Measurements from ENCODE around the gene SDR39U1. TPM values are rescaled to one million over a fixed set of nuclear protein-coding genes. Genes with fewer than 3 reads are reported as not detected.

Gene SDR39U1
- total RNA-seq, 120 experiments from 2014 or later, result 55.2 to 101 (median 73.3) TPM

Other genes with a start within 250 kb of the SDR39U1 start
- 10 to 100 TPM; 10.5 to 30.9 (median 22.4) TPM for gene TM9SF1, start 247.3 kb downstream of the SDR39U1 start, total RNA-seq
- 1 to 10 TPM in 37 of 120 experiments, under 1 TPM in 46, not detected in 37; 0.29 to 2.9 (median 0.90) TPM for gene TSSK4, start 237.1 kb downstream of the SDR39U1 start, total RNA-seq
- gene CHMP4A, start 229.3 kb downstream of the SDR39U1 start, total RNA-seq, result 10 to 100 TPM; 36.8 to 89.6 (median 58.1) TPM
- gene MDP1, start 226.7 kb downstream of the SDR39U1 start, total RNA-seq, result 10 to 100 TPM; 11.6 to 33.6 (median 23.0) TPM
- 100 to 1,000 TPM; 101 to 287 (median 196) TPM for gene NEDD8, start 210.4 kb downstream of the SDR39U1 start, total RNA-seq
- gene GMPR2, start 209.8 kb downstream of the SDR39U1 start, total RNA-seq, result 10 to 100 TPM; 52.1 to 93.5 (median 74.3) TPM
- 10 to 100 TPM; 31.9 to 73.8 (median 52.4) TPM for gene TINF2, start 200.2 kb downstream of the SDR39U1 start, total RNA-seq
- 10 to 100 TPM in 8 of 120 experiments, 1 to 10 TPM in 112; 1.4 to 15.9 (median 6.2) TPM for gene TGM1, start 179.6 kb downstream of the SDR39U1 start, total RNA-seq
- gene RABGGTA, start 171.2 kb downstream of the SDR39U1 start, total RNA-seq, result 10 to 100 TPM; 22.9 to 63.2 (median 35.7) TPM
- 10 to 100 TPM; 14.1 to 34.4 (median 22.4) TPM for gene DHRS1, start 143.0 kb downstream of the SDR39U1 start, total RNA-seq
- 10 to 100 TPM; 21.2 to 33.3 (median 26.9) TPM for gene NOP9, start 142.9 kb downstream of the SDR39U1 start, total RNA-seq
- gene CIDEB, start 134.8 kb downstream of the SDR39U1 start, total RNA-seq, result 1 to 10 TPM in 115 of 120 experiments, under 1 TPM in 5; 0.57 to 6.4 (median 2.2) TPM
- gene LTB4R2, start 132.6 kb downstream of the SDR39U1 start, total RNA-seq, result 1 to 10 TPM; 1.7 to 5.6 (median 3.1) TPM
- 1 to 10 TPM; 1.1 to 7.0 (median 2.7) TPM for gene LTB4R, start 131.3 kb downstream of the SDR39U1 start, total RNA-seq
- gene ADCY4, start 107.7 kb downstream of the SDR39U1 start, total RNA-seq, result 10 to 100 TPM in 49 of 120 experiments, 1 to 10 TPM in 71; 2.6 to 21.6 (median 8.7) TPM
- gene RIPK3, start 102.8 kb downstream of the SDR39U1 start, total RNA-seq, result 1 to 10 TPM in 90 of 120 experiments, under 1 TPM in 28, not detected in 2; 0.23 to 5.4 (median 1.5) TPM
- gene NFATC4, start 74.6 kb downstream of the SDR39U1 start, total RNA-seq, result 10 to 100 TPM in 118 of 120 experiments, 1 to 10 TPM in 2; 7.6 to 62.6 (median 19.4) TPM
- 10 to 100 TPM in 9 of 120 experiments, 1 to 10 TPM in 111; 2.3 to 15.3 (median 6.3) TPM for gene NYNRIN, start 43.8 kb downstream of the SDR39U1 start, total RNA-seq
- 1 to 10 TPM in 118 of 120 experiments, under 1 TPM in 2; 0.71 to 8.3 (median 3.4) TPM for gene CBLN3, start 13.1 kb downstream of the SDR39U1 start, total RNA-seq
- 10 to 100 TPM; 13.3 to 43.5 (median 23.9) TPM for gene KHNYN, start 12.8 kb downstream of the SDR39U1 start, total RNA-seq
- not detected for gene CMA1, start 65.5 kb upstream of the SDR39U1 start, total RNA-seq
- gene CTSG, start 133.5 kb upstream of the SDR39U1 start, total RNA-seq, result 1 to 10 TPM in 2 of 120 experiments, not detected in 118; 1.0 to 2.3 TPM
- gene GZMH, start 166.9 kb upstream of the SDR39U1 start, total RNA-seq, result 1 to 10 TPM in 10 of 120 experiments, under 1 TPM in 15, not detected in 95; 0.45 to 2.0 (median 0.80) TPM
- gene GZMB, start 191.4 kb upstream of the SDR39U1 start, total RNA-seq, result 1 to 10 TPM in 14 of 120 experiments, under 1 TPM in 9, not detected in 97; 0.61 to 3.4 (median 1.1) TPM